DND-41 (cell line): ENCODE data around the gene SLC25A13.

ENCODE experiments used
- ATAC-seq: fragments of 200-7000 bp; cut with Tn5 transposase; 3 replicates; pipeline ENCODE4 v1.9.1; 2021; ENCODE audit warnings: low read depth; ENCODE audit not compliant: insufficient read depth
- DNase-seq: peaks from one replicate; pipeline ENCODE4 v3.0.0-alpha.2; 2020
- H2AFZ ChIP-seq: 2 replicates; pipeline ENCODE4 v1.6.0; 2012; ENCODE audit warnings: low read depth, low read length
- H3K27ac ChIP-seq: 2 replicates; pipeline ENCODE4 v1.5.1; 2012; ENCODE audit warnings: low read length, inconsistent platforms
- H3K27me3 ChIP-seq: fragments of 200-600 bp; sonication (generic); 2 replicates; pipeline ENCODE4 v1.6.0; 2012; ENCODE audit warnings: low read length, mild to moderate bottlenecking, inconsistent platforms; ENCODE audit not compliant: insufficient read depth, poor library complexity
- H3K36me3 ChIP-seq: 2 replicates; pipeline ENCODE4 v1.5.1; 2012; ENCODE audit warnings: low read length, inconsistent platforms; ENCODE audit not compliant: insufficient read depth
- H3K4me1 ChIP-seq: 2 replicates; pipeline ENCODE4 v1.5.1; 2012; ENCODE audit warnings: mild to moderate bottlenecking, low read length; ENCODE audit not compliant: insufficient read depth
- H3K4me2 ChIP-seq: 2 replicates; pipeline ENCODE4 v1.6.0; 2012; ENCODE audit warnings: mild to moderate bottlenecking, moderate library complexity, low read length, inconsistent platforms; ENCODE audit not compliant: insufficient read depth
- H3K4me3 ChIP-seq, 2 experiments: fragments of 200-600 bp in 1 of 2; shearing (Covaris generic) in 1 of 2; 2 replicates each; pipeline ENCODE4 v1.5.1; 2012 to 2016; ENCODE audit warnings: inconsistent platforms in 2 of 2, low read length in 2 of 2, mild to moderate bottlenecking in 2 of 2, low read depth in 1 of 2, moderate library complexity in 1 of 2
- H3K79me2 ChIP-seq: 2 replicates; pipeline ENCODE4 v1.6.0; 2012; ENCODE audit warnings: low read length, inconsistent platforms; ENCODE audit not compliant: insufficient read depth
- H3K9ac ChIP-seq: 2 replicates; pipeline ENCODE4 v1.6.0; 2012; ENCODE audit warnings: low read depth, mild to moderate bottlenecking, inconsistent platforms, low read length, moderate library complexity
- H3K9me3 ChIP-seq: 2 replicates; pipeline ENCODE4 v1.5.1; 2012; ENCODE audit warnings: low read length, moderate library complexity, mild to moderate bottlenecking, inconsistent platforms; ENCODE audit not compliant: insufficient read depth, severe bottlenecking
- H4K20me1 ChIP-seq: 2 replicates; pipeline ENCODE4 v1.6.0; 2012; ENCODE audit warnings: low read length; ENCODE audit not compliant: insufficient read depth
- CTCF ChIP-seq: IDR thresholded peaks from 2 replicates; pipeline ENCODE4 v1.5.1; 2012; ENCODE audit warnings: borderline replicate concordance, low read length, moderate library complexity, mild to moderate bottlenecking; ENCODE audit not compliant: poor library complexity, severe bottlenecking; ENCODE audit errors: extremely low read depth
- EZH2 ChIP-seq: IDR thresholded peaks from 3 replicates; pipeline ENCODE4 v1.6.1; 2012; ENCODE audit warnings: borderline replicate concordance, low read depth, mild to moderate bottlenecking, moderate library complexity, low read length, inconsistent platforms; ENCODE audit not compliant: severe bottlenecking

The SLC25A13 gene

GRCh38 chr7:96308253-96308949 lies 13.5 kb downstream of the SLC25A13 start:
- TF ChIP-seq CTCF (no peak), EZH2 (no peak)
- H3K36me3 ChIP-seq, result no peaks in the 10 kb centered on the region
- no peaks in the 10 kb centered on the region for H3K79me2 ChIP-seq
- H3K4me1 ChIP-seq, result no peaks in the 10 kb centered on the region
- H3K9me3 ChIP-seq, result no peaks in the 10 kb centered on the region
- H3K27me3 ChIP-seq, result no peaks in the 10 kb centered on the region
- no peak overlapping the region for H3K4me2 ChIP-seq
- no peak overlapping the region for H3K27ac ChIP-seq
- no peak for DNase-seq
- no peaks in the 10 kb centered on the region for H4K20me1 ChIP-seq
- no peak overlapping the region for H3K4me3 ChIP-seq
- no peak overlapping the region for H3K9ac ChIP-seq
- no peak overlapping the region for H2AFZ ChIP-seq
- ATAC-seq, result no peak

- no peaks in the 10 kb centered on the region for H4K20me1 ChIP-seq
- H2AFZ ChIP-seq, result no peak overlapping the region
- H3K9ac ChIP-seq, result no peak overlapping the region
- no peaks in the 10 kb centered on the region for H3K9me3 ChIP-seq
- H3K4me2 ChIP-seq, result no peak overlapping the region
- no peaks in the 10 kb centered on the region for H3K36me3 ChIP-seq
- H3K4me3 ChIP-seq, result no peak overlapping the region
- no peaks in the 10 kb centered on the region for H3K4me1 ChIP-seq
- ATAC-seq, result no peak
- no peaks in the 10 kb centered on the region for H3K27me3 ChIP-seq
- H3K27ac ChIP-seq, result no peak overlapping the region
- TF ChIP-seq EZH2 (no peak), CTCF (no peak)
- no peaks in the 10 kb centered on the region for H3K79me2 ChIP-seq
- no peak for DNase-seq
These were observed 15.3 kb downstream of the SLC25A13 start for GRCh38 chr7:96306385-96307125.

DNA sequence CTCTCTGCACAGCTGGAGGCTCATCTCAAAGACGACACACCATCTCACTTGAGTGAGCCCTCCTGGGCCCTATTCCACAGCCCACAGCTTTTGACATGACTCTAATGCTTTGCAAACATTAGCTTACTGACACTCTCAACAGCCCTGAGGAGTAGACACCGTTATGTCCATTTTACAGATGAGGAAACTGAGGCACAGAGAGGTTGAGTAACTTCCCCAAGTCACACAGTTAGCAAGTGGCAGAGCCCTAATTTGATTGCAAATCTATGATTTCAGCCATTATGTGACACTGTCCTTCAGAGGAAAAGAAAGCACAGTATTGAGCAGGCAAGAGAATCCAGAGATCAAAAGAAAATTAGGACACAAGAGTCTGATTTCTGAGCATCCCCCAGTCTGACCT lies 16.0 kb downstream of the SLC25A13 start:
- Histone ChIP-seq H3K79me2 (no peaks in the 10 kb centered on the region), H3K36me3 (no peaks in the 10 kb centered on the region), H3K4me2 (no peak overlapping the region), H3K4me3 (no peak overlapping the region), H3K4me1 (no peaks in the 10 kb centered on the region), H2AFZ (no peak overlapping the region), H3K27me3 (no peaks in the 10 kb centered on the region), H3K9ac (no peak overlapping the region), H3K9me3 (no peaks in the 10 kb centered on the region), H3K27ac (no peak overlapping the region), H4K20me1 (no peaks in the 10 kb centered on the region)
- no peak for ATAC-seq
- TF ChIP-seq CTCF, result no peak
- TF ChIP-seq EZH2, result no peak
- no peak for DNase-seq
